Fibroblast of villous mesenchyme (primary cell): ENCODE results near the gene ZNF775. TPM values are rescaled to one million over a fixed set of nuclear protein-coding genes. Genes with fewer than 3 reads are reported as not detected.

Experiments
- DNase-seq: peaks from one replicate; pipeline ENCODE4 v3.0.0-alpha.2; 2010; ENCODE audit warnings: low read depth
- H3K4me3 ChIP-seq: 2 replicates; pipeline ENCODE4 v1.5.1; 2011; ENCODE audit warnings: low read depth, mild to moderate bottlenecking, low read length
- total RNA-seq: library from RNA; depleted of rRNA; stranded (reverse); fragments of >200 nt; gene quantifications from 2 replicates; pipeline ENCODE4 v1.2.3, GENCODE V29; 2012
- TF ChIP-seq, protein P1 (sequence below): IDR thresholded peaks from 2 replicates; pipeline ENCODE4 v1.5.1; 2012; ENCODE audit warnings: low read depth, mild to moderate bottlenecking, low read length; ENCODE audit not compliant: insufficient read depth

The ZNF775 gene
- total RNA-seq = 3.0 and 5.2 TPM in 2 replicates

DNA sequence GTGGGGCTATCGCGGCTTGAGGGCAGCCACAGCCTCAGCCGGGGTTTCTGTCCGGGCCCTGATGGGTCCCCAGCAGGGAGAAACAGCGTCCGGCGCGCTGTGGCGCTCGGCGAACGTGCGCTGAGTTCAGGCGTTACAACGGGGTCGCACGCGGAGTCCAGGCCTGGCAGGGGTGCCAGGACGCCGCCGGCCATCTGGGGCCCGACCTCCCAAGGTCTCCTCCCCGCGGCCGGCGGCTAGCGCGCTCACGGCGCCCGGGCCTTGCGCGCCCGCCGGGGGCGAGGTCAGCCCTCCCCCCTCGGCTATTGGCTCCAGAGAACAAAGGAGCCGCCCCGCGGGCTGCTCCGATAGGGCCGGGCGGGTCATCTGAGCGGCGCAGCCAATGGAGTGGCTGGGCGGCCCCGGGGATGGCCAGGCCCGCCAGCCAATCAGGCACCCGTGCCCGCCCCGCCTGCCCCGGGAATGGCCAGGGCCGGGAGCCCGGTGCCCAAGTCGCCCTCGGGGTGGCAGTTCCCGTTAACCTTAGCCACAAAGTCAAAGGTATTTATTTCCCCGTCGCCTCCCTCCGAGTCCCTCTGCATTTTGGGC, at the start of gene ZNF775:
TSS of gene ZNF775 (plus strand) at position 478 of the 588 bp plus-strand sequence. CDS start 9,141 bp downstream, outside the sequence.
- H3K4me3 ChIP-seq = peak within 1 kb of the TSS; percentile 88
- TF ChIP-seq, protein P1, sequence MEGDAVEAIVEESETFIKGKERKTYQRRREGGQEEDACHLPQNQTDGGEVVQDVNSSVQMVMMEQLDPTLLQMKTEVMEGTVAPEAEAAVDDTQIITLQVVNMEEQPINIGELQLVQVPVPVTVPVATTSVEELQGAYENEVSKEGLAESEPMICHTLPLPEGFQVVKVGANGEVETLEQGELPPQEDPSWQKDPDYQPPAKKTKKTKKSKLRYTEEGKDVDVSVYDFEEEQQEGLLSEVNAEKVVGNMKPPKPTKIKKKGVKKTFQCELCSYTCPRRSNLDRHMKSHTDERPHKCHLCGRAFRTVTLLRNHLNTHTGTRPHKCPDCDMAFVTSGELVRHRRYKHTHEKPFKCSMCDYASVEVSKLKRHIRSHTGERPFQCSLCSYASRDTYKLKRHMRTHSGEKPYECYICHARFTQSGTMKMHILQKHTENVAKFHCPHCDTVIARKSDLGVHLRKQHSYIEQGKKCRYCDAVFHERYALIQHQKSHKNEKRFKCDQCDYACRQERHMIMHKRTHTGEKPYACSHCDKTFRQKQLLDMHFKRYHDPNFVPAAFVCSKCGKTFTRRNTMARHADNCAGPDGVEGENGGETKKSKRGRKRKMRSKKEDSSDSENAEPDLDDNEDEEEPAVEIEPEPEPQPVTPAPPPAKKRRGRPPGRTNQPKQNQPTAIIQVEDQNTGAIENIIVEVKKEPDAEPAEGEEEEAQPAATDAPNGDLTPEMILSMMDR = no peak
- peak; percentile 93 for DNase-seq

DNA sequence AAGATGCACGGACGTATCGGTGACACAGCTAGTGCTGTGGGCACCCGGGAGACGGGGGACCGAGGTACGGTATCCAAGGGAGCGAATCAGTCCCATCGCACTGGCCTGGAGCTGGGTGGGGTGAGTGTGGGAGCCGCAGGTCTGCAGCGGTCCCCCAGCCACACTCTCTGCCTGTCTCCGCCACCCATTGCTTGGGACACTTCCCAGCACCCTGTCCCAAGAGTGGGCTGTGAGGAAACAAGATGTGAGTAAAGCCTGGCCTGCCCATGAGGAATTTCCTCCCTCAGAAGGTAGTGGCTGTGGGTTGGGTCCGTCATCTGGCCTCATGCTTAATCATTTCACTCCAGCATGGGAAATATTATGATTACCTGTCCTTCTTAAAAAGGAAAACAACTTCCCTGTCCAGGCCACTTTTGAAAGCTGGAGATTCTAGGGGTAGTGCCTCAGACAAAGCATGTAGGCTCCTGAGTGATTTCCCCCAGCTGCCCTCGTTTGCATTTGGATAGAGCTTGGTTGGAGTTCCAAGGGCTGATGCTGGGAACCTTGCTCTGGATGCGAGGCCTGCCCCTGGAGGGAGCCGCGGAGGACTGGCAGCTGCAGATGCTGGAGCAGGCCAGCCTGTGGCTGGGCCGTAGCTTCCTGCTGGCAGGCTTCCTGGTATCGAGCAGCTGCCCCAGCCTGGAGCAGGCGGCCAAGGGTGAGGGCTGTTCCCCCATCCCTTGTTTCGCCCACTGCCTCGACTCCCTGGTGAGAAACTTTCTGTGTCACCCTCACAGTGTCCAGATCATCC, 49.6 kb upstream of the ZNF775 start:
- DNase-seq = no peak
- H3K4me3 ChIP-seq = no peak overlapping the region
- TF ChIP-seq, protein P1 = no peak

DNA sequence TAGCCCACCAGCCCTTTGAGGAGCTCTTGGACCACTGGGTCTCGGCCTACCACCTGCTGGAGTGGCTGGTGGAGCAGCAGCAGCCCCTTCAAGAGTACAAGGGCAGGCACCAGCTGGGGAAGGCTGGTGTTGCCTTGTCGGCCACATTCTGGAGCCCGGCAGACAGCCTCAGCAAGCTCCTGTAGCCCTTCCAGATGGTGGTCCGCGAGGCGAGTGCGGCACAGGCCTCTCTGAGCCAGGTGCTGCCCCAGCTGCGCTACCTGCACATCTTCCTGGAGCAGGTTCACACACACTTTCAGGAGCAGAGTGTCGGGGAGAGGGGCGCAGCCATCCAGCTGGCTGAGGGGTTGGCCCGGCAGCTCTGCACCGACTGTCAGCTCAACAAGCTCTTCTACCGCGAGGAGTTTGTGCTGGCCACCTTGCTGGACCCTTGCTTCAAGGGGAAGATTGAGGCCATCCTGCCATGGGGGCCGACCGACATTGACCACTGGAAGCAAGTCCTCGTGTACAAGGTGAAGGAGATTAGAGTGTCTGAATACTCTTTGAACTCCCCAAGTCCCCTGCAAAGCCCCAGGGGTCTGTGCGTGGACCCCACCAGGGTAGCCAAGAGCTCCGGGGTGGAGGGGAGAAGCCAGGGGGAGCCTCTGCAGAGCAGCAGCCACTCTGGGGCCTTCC, 48.8 kb upstream of the ZNF775 start:
- DNase-seq = no peak
- TF ChIP-seq, protein P1 = no peak
- H3K4me3 ChIP-seq = no peak overlapping the region

DNA sequence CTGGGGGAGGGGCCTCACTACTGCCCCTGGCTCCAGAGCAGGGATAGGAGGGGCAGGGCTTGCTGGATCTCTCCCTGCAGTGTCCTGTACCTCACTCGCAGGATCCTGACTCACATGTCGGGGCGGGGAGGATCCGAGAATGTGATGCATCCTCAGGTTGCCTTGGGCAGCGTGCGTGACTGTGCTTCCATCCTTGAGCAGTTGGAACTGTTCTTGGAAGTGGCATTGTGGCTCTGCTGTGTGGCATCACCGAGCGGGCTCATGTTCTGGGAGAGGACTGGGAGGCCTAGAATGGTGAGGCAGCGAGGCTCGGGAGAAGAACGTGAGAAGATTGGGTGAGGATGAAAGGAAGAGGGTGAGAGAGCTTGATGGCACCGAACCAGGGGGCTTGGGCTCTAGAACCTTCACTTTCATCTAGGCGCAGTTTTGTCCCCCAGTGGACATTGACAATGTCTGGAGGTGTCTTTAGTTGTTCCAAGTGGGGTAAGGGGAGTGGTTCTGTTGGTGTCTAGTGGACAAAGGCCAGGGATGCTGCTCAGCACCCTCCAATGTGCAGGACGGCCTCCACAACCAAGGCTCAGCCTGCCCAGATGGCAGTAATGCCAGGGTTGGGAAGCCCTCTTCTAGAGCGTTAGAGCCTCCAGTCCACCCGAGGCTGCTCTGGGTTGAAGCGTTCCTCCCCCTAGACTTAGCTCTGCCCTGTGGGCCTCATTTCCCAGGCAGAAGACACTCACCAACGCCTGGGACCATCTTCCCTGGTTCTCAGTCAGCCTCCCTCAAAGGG, 46.1 kb upstream of the ZNF775 start:
- TF ChIP-seq, protein P1 = no peak
- no peak overlapping the region for H3K4me3 ChIP-seq
- DNase-seq = no peak

DNA sequence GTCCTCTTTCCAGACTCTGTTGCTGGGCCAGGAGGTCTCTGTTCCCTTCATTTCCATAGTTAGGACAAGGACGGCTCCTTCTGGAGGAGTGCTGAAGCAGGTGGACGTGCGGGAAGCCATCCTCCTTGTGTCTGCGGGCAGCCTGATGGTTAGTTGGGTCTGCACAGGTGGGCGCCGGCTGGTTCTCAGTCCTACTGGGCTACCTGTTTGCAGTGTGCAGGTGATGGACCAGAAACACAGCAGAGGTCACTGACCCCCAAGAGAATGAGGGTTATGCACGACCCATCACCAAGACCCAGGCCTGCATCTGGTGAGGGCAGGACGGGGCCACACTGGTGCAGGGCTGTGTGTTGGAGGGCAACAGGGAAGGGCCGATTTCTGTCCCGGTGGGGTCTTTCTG, 45.5 kb upstream of the ZNF775 start:
- H3K4me3 ChIP-seq = no peak overlapping the region
- TF ChIP-seq, protein P1 = no peak
- DNase-seq = no peak

DNA sequence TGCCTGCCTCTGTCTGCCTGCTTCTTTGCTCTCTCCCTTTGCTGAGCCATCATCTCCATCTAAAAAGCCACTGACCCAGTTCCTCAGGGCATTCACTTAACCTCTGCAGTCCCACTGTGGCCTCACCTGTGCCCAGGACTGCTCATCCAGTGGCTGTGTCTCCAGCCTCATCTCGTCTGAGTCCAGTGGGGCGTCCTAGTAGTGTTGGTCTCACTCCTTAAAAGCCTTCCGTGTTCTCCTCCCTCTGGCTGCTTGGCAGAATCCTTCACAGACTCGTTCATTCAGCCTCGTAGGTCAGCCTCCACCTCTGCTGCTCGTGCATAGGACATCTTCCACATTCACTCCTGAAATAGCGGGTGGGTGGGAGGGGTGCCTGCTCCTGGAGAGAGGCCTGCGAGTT, 45.0 kb upstream of the ZNF775 start:
- H3K4me3 ChIP-seq = no peak overlapping the region
- TF ChIP-seq, protein P1 = no peak
- no peak for DNase-seq
